ENCODE measurements around the gene TANGO2.

Gene TANGO2

DNA sequence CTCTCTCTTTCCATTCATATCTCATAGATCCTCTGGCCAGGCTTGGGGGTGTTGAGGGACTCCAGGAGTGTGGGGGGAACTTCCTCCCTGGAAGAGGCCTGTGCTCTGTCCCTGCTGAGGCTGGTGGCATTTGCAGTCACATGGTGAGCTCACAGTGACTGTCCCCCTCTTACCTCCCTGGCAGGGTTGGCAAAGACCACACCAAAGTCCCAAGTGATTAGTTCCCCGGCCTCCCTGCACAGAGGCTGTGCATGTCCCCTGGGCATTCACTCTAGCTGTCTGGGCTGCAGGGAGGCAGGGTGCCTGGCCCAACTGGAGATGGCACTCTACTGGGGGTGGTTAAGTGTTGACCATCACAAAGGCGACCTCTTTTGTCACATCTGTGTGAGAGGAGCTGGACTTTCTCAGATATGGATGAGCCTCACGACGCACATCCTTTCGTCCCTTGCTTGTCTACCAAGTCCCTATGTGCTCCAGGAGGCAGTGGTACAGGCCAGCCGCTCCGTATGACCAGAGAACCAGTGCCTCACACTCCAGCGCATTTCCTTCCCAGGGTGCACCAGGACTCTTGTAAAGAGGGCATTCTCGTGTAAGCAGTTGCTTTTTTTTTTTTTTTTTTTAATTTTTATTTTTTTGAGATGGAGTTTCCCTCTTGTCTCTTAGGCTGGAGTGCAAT is 8.8 kb downstream of the TANGO2 start:
- DNase-seq = no peak
- no peaks in the 10 kb centered on the region for H3K9me3 ChIP-seq (ENCODE audit: insufficient read depth, low read length, severe bottlenecking)
- H3K4me3 ChIP-seq (ENCODE audit: low read depth in 1 of 2, low read length in 2 of 2) = no peak overlapping the region
- peaks cover 75% of the 10 kb centered on the region for H3K79me2 ChIP-seq (ENCODE audit: insufficient read depth, low read length)
- no peak overlapping the region for H3K4me2 ChIP-seq (ENCODE audit: insufficient read depth, low read length)
- H2AFZ ChIP-seq (ENCODE audit: low read depth, low read length) = no peak overlapping the region
- H3K9ac ChIP-seq (ENCODE audit: low read depth, low read length) = no peak overlapping the region
- no peaks in the 10 kb centered on the region for H3K27me3 ChIP-seq (ENCODE audit: insufficient read depth, low read length, poor library complexity)
- no peak for ATAC-seq (ENCODE audit: insufficient read depth, low read depth)
- H4K20me1 ChIP-seq (ENCODE audit: insufficient read depth, low read length) = peaks cover 56% of the 10 kb centered on the region
- no peak overlapping the region for H3K27ac ChIP-seq (ENCODE audit: low read length)
- H3K4me1 ChIP-seq (ENCODE audit: insufficient read depth, low read length) = no peaks in the 10 kb centered on the region
- no peak for TF ChIP-seq EZH2 (IDR thresholded peaks at IDR 0.05; ENCODE audit: borderline replicate concordance, low read depth, low read length, severe bottlenecking)
- TF ChIP-seq, protein P1, sequence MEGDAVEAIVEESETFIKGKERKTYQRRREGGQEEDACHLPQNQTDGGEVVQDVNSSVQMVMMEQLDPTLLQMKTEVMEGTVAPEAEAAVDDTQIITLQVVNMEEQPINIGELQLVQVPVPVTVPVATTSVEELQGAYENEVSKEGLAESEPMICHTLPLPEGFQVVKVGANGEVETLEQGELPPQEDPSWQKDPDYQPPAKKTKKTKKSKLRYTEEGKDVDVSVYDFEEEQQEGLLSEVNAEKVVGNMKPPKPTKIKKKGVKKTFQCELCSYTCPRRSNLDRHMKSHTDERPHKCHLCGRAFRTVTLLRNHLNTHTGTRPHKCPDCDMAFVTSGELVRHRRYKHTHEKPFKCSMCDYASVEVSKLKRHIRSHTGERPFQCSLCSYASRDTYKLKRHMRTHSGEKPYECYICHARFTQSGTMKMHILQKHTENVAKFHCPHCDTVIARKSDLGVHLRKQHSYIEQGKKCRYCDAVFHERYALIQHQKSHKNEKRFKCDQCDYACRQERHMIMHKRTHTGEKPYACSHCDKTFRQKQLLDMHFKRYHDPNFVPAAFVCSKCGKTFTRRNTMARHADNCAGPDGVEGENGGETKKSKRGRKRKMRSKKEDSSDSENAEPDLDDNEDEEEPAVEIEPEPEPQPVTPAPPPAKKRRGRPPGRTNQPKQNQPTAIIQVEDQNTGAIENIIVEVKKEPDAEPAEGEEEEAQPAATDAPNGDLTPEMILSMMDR (IDR thresholded peaks at IDR 0.05; ENCODE audit: borderline replicate concordance, extremely low read depth, low read length, poor library complexity, severe bottlenecking) = no peak
- H3K36me3 ChIP-seq (ENCODE audit: insufficient read depth, low read length) = peaks cover 22% of the 10 kb centered on the region

DNA sequence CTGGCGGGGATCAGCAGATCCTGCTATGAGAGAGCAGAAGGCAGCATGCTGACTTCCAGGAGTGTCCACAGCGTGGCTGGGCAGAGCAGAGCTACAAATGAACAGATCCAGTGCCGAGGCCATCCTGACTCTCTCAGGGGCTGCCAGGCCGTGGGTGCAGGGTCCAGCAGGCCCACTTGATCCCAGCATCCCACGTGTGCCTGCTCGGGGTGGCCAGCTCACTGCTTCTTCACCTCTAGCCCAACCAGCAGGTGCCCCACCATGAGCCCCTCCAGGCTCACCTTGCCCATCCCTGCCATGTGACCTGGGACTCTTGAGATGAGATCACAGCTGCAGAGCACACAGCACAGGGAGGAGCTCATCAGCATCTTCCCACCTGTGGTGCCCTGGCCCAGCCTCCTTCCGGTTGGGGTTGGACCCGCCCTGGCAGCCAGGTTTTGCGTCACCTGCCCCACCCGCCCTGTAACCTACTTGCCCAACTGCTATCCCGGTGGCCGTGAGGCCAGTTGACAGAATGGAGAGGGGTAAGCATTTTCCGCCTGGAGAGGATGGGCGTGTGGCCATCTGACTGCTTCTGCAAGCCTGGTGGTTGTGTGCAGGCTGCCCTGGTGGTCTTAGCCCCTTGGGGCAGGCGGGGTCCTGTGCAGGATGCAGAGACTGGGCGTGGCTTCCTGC is 11.0 kb downstream of the TANGO2 start:
- H3K9me3 ChIP-seq (ENCODE audit: insufficient read depth, low read length, severe bottlenecking) = no peaks in the 10 kb centered on the region
- no peak for ATAC-seq (ENCODE audit: insufficient read depth, low read depth)
- H3K36me3 ChIP-seq (ENCODE audit: insufficient read depth, low read length) = peaks cover 32% of the 10 kb centered on the region
- no peaks in the 10 kb centered on the region for H3K27me3 ChIP-seq (ENCODE audit: insufficient read depth, low read length, poor library complexity)
- peaks cover 57% of the 10 kb centered on the region for H4K20me1 ChIP-seq (ENCODE audit: insufficient read depth, low read length)
- no peaks in the 10 kb centered on the region for H3K4me1 ChIP-seq (ENCODE audit: insufficient read depth, low read length)
- TF ChIP-seq, protein P1 (IDR thresholded peaks at IDR 0.05; ENCODE audit: borderline replicate concordance, extremely low read depth, low read length, poor library complexity, severe bottlenecking) = no peak
- no peak for TF ChIP-seq EZH2 (IDR thresholded peaks at IDR 0.05; ENCODE audit: borderline replicate concordance, low read depth, low read length, severe bottlenecking)
- H3K4me2 ChIP-seq (ENCODE audit: insufficient read depth, low read length) = no peak overlapping the region
- H3K27ac ChIP-seq (ENCODE audit: low read length) = no peak overlapping the region
- no peak overlapping the region for H3K9ac ChIP-seq (ENCODE audit: low read depth, low read length)
- DNase-seq = no peak
- peaks cover 76% of the 10 kb centered on the region for H3K79me2 ChIP-seq (ENCODE audit: insufficient read depth, low read length)
- H2AFZ ChIP-seq (ENCODE audit: low read depth, low read length) = no peak overlapping the region
- H3K4me3 ChIP-seq (ENCODE audit: low read depth in 1 of 2, low read length in 2 of 2) = no peak overlapping the region

DNA sequence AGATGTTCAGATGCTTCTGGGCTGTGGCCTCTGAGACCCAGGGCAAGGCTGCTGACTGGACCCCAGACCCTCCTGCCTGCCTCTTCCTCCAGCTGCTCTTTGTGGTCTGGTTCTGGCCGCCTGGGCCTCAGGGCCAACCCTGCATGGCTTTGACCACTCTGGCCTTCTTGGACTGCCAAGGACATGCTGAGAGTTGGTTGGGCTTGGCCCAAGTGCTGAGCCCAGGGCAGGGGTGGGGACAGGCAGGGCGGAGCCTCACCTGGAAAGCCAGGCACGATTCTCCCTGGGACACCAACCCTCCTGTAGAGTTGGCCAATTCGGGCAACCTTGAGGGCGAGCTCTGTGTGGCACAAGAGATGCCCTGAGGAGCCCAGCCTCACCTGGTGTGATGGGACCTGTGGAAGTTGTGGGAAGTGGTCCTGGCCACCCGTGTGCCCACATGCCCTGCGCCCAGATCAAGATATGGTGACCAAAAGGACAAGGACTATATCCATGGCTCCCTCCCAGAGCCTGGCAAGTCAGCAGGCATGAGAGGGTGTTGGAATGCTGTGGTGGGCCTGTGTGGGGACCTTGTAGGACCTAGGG is 11.6 kb downstream of the TANGO2 start:
- ATAC-seq (ENCODE audit: insufficient read depth, low read depth) (no peak), DNase-seq (no peak)
- Histone ChIP-seq H3K36me3 (ENCODE audit: insufficient read depth, low read length) (peaks cover 39% of the 10 kb centered on the region), H4K20me1 (ENCODE audit: insufficient read depth, low read length) (peaks cover 60% of the 10 kb centered on the region), H3K79me2 (ENCODE audit: insufficient read depth, low read length) (peaks cover 72% of the 10 kb centered on the region), H3K27me3 (ENCODE audit: insufficient read depth, low read length, poor library complexity) (no peaks in the 10 kb centered on the region), H3K4me2 (ENCODE audit: insufficient read depth, low read length) (no peak overlapping the region), H3K4me1 (ENCODE audit: insufficient read depth, low read length) (no peaks in the 10 kb centered on the region), H3K9me3 (ENCODE audit: insufficient read depth, low read length, severe bottlenecking) (no peaks in the 10 kb centered on the region), H3K27ac (ENCODE audit: low read length) (no peak overlapping the region), H3K9ac (ENCODE audit: low read depth, low read length) (no peak overlapping the region), H3K4me3 (ENCODE audit: low read depth in 1 of 2, low read length in 2 of 2) (no peak overlapping the region), H2AFZ (ENCODE audit: low read depth, low read length) (no peak overlapping the region)
- no peak for TF ChIP-seq EZH2 (IDR thresholded peaks at IDR 0.05; ENCODE audit: borderline replicate concordance, low read depth, low read length, severe bottlenecking)
- TF ChIP-seq, protein P1 (IDR thresholded peaks at IDR 0.05; ENCODE audit: borderline replicate concordance, extremely low read depth, low read length, poor library complexity, severe bottlenecking) = no peak
